Measurements from ENCODE around the gene ADARB2.
"Not testable (repeated sequence)": the region's sequence is repeated elsewhere in the genome, so short reads cannot be mapped to it uniquely, and the experiment has no call there.

The ADARB2 gene

GRCh38 chr10:1538531-1539061, 198.7 kb downstream of the ADARB2 start:
- DNase-seq = no peak

GRCh38 chr10:1538121-1538520, 199.2 kb downstream of the ADARB2 start:
- DNase-seq = no peak

GRCh38 chr10:1537449-1537848, 199.9 kb downstream of the ADARB2 start:
- DNase-seq = not testable (repeated sequence)

- DNase-seq = no peak
These were observed 201.0 kb downstream of the ADARB2 start for GRCh38 chr10:1536341-1536740.

- no peak for DNase-seq
These were observed 201.9 kb downstream of the ADARB2 start for GRCh38 chr10:1535301-1535965.

- DNase-seq = no peak
These were observed 202.5 kb downstream of the ADARB2 start for GRCh38 chr10:1534820-1535219.

- DNase-seq = no peak
These were observed 204.7 kb downstream of the ADARB2 start for GRCh38 chr10:1532636-1533035.

- DNase-seq = no peak
These were observed 205.3 kb downstream of the ADARB2 start for GRCh38 chr10:1531883-1532597.

- DNase-seq = no peak
These were observed 206.3 kb downstream of the ADARB2 start for GRCh38 chr10:1530871-1531517.

- DNase-seq = no peak
These were observed 207.4 kb downstream of the ADARB2 start for GRCh38 chr10:1529806-1530413.

GRCh38 chr10:1527951-1528350, 209.4 kb downstream of the ADARB2 start:
- DNase-seq = no peak

GRCh38 chr10:1526436-1527055, 210.8 kb downstream of the ADARB2 start:
- DNase-seq = no peak

GRCh38 chr10:1525354-1526162, 211.8 kb downstream of the ADARB2 start:
- no peak for DNase-seq

GRCh38 chr10:1524540-1524939, 212.8 kb downstream of the ADARB2 start:
- no peak for DNase-seq

GRCh38 chr10:1523221-1523620, 214.1 kb downstream of the ADARB2 start:
- DNase-seq = no peak

- DNase-seq = no peak
These were observed 215.1 kb downstream of the ADARB2 start for GRCh38 chr10:1522237-1522636.

- no peak for DNase-seq
These were observed 215.6 kb downstream of the ADARB2 start for GRCh38 chr10:1521741-1522140.

GRCh38 chr10:1520909-1521565, 216.3 kb downstream of the ADARB2 start:
- no peak for DNase-seq

GRCh38 chr10:1519391-1519790, 217.9 kb downstream of the ADARB2 start:
- DNase-seq = no peak

- DNase-seq = no peak
These were observed 219.6 kb downstream of the ADARB2 start for GRCh38 chr10:1517684-1518083.

GRCh38 chr10:1516492-1517165, 220.7 kb downstream of the ADARB2 start:
- no peak for DNase-seq
